Ovary (tissue), 9 donors: Measurements from ENCODE around the gene SIL1. TPM values are rescaled to one million over a fixed set of nuclear protein-coding genes. Genes with fewer than 3 reads are reported as not detected.

Experiments used
- DNase-seq, 5 donors: peaks; one replicate each; pipeline ENCODE4 v3.0.0-alpha.2; 2019 to 2020
- H3K27ac ChIP-seq, 2 donors: fragments of 200-600 bp; one replicate each; pipeline versions ENCODE4 v1.5.1 to v1.8.0; 2019 to 2022
- H3K27me3 ChIP-seq: fragments of 200-600 bp; one replicate; pipeline ENCODE4 v1.8.0; 2022
- H3K36me3 ChIP-seq: fragments of 200-600 bp; sonication (generic); one replicate; pipeline ENCODE4 v1.5.1; 2019
- H3K4me1 ChIP-seq: one replicate; pipeline ENCODE4 v1.8.1; 2013; ENCODE audit warnings: mild to moderate bottlenecking, moderate library complexity; ENCODE audit not compliant: insufficient read depth
- H3K4me3 ChIP-seq: fragments of 200-600 bp; sonication (generic); one replicate; pipeline ENCODE4 v1.5.1; 2017
- H3K9me3 ChIP-seq, 2 donors: fragments of 200-600 bp in 1 of 2; sonication (generic) in 1 of 2; one replicate each; pipeline versions ENCODE4 v1.5.1 to v1.8.1; 2013 to 2019; ENCODE audit warnings: mild to moderate bottlenecking in 1 of 2, moderate library complexity in 1 of 2
- CTCF ChIP-seq, 3 donors: fragments of 450-650 bp in 2 of 3; fragments of 200-600 bp in 1 of 3; IDR thresholded peaks; one replicate each; pipeline versions ENCODE4 v1.5.1 to v1.8.0; 2016 to 2022; ENCODE audit warnings: antibody characterized with exemption in 3 of 3, mild to moderate bottlenecking in 1 of 3
- EP300 ChIP-seq: sonication (generic); formaldehyde crosslinking; IDR thresholded peaks from one replicate; pipeline ENCODE4 v1.6.1; 2017; ENCODE audit warnings: antibody characterized with exemption
- POLR2A ChIP-seq: fragments of 450-650 bp; IDR thresholded peaks from one replicate; pipeline ENCODE4 v1.6.1; 2017; ENCODE audit warnings: antibody characterized with exemption, mild to moderate bottlenecking, moderate library complexity
- WGBS, 3 donors: extraction: QIAGEN DNeasy Blood & Tissue Kit in 1 of 3; methylation state at CpG; one replicate each; pipeline versions ENCODE4 v1.1.5 to v1.1.7; 2013 to 2017; 5-methylcytosine and 5-hydroxymethylcytosine counted together
- intact Hi-C, 4 donors: fragments of 100-400 bp; cut with DNase I; formaldehyde crosslinking; loops; one replicate each; pipeline versions ENCODE4 v1.11.0 to v1.15.1; 2022 to 2023
- polyA plus RNA-seq, 2 donors: library from polyadenylated mRNA; stranded (reverse); fragments of 200-250 nt in 1 of 2; fragments of 350-450 nt in 1 of 2; fragmentation: Illumina TruSeq in 1 of 2; extraction: RNeasy Lipid Tissue Mini Kit (QIAGEN cat#74804) in 1 of 2; gene quantifications; one replicate each; pipeline ENCODE4 v1.2.3, GENCODE V29; 2013 to 2014
- total RNA-seq, 7 donors: library from RNA; depleted of rRNA in 2 of 7; stranded (reverse); fragments of >200 nt in 2 of 7; fragmentation: NEBNext Ultra II Directional in 3 of 7; extraction: Animal tissue kit (Norgen Biotek cat#: 25700) in 3 of 7; gene quantifications; one replicate each; pipeline versions ENCODE4 v1.1.0 to v1.2.4, GENCODE V29; 2016 to 2023
- donor health status: DM: no; HTN: no; CAD: no; lungs with moderate emphysema.
- donor health status: DM: no; HTN: no; CAD: no.
- donor health status: Bipolar disorder and iron deficiency.
- donor health status: DM: yes; HTN: yes; CAD: no.
- donor health status: DM: no; HTN: no; CAD: no.
- donor health status: DM: yes; HTN: yes; CAD: no.

SIL1 gene
- total and polyA plus RNA-seq, 9 donors = 15.7 to 93.0 (median 34.9) TPM

- Histone ChIP-seq H3K9me3 (no peaks in the 10 kb centered on the region), H3K27me3 (no peaks in the 10 kb centered on the region)
- TF ChIP-seq CTCF (IDR thresholded peaks at IDR 0.05) (no peak), EP300 (no peak), POLR2A (no peak)
These were observed 283.8 kb downstream of the SIL1 start for GRCh38 chr5:138914338-138914737.

GRCh38 chr5:138913773-138914172 lies 284.4 kb downstream of the SIL1 start:
- intact Hi-C loops = no loop called here
- H3K27ac ChIP-seq = no peak overlapping the region
- no peaks in the 10 kb centered on the region for H3K4me1 ChIP-seq
- DNase-seq = no peak
- WGBS, 3 donors = 89 to 97% (median 94%) methylated on average over 3 of the region's 3 CpGs
- H3K36me3 ChIP-seq = no peaks in the 10 kb centered on the region
- no peaks in the 10 kb centered on the region for H3K9me3 ChIP-seq
- H3K4me3 ChIP-seq = no peak overlapping the region
- H3K27me3 ChIP-seq = no peaks in the 10 kb centered on the region
- TF ChIP-seq CTCF (IDR thresholded peaks at IDR 0.05) (no peak), EP300 (no peak), POLR2A (no peak)

More at GRCh38 chr5:138914338-138914737, 283.8 kb downstream of the SIL1 start:
- DNase-seq = no peak
- Histone ChIP-seq H3K4me3 (no peak overlapping the region), H3K36me3 (no peaks in the 10 kb centered on the region), H3K4me1 (no peaks in the 10 kb centered on the region), H3K27ac (no peak overlapping the region)
- intact Hi-C loops = no loop called here
- 90 to 95% (median 94%) methylated on average over 3 of the region's 3 CpGs for WGBS, 3 donors

GRCh38 chr5:138912093-138912492 lies 286.1 kb downstream of the SIL1 start:
- H3K4me1 ChIP-seq = no peaks in the 10 kb centered on the region
- H3K4me3 ChIP-seq = no peak overlapping the region
- H3K27ac ChIP-seq = no peak overlapping the region
- H3K27me3 ChIP-seq = no peaks in the 10 kb centered on the region
- no peaks in the 10 kb centered on the region for H3K36me3 ChIP-seq
- 78 to 81% (median 79%) methylated on average over 4 of the region's 4 CpGs for WGBS, 3 donors
- TF ChIP-seq CTCF (IDR thresholded peaks at IDR 0.05) (no peak), EP300 (no peak), POLR2A (no peak)
- intact Hi-C loops = no loop called here
- no peak for DNase-seq
- H3K9me3 ChIP-seq = no peaks in the 10 kb centered on the region

- H3K9me3 ChIP-seq = no peaks in the 10 kb centered on the region
- DNase-seq = no peak
- H3K4me1 ChIP-seq = no peaks in the 10 kb centered on the region
- H3K27ac ChIP-seq = no peak overlapping the region
- no peak overlapping the region for H3K4me3 ChIP-seq
- no peaks in the 10 kb centered on the region for H3K36me3 ChIP-seq
- no peaks in the 10 kb centered on the region for H3K27me3 ChIP-seq
- TF ChIP-seq POLR2A = no peak
- no peak for TF ChIP-seq CTCF (IDR thresholded peaks at IDR 0.05)
- TF ChIP-seq EP300 = no peak
- intact Hi-C loops = no loop called here
These were observed 286.7 kb downstream of the SIL1 start for GRCh38 chr5:138911441-138911840.
